H1 (cell line): ENCODE measurements around the gene LRCH3. TPM values are rescaled to one million over a fixed set of nuclear protein-coding genes. Genes with fewer than 3 reads are reported as not detected.
A peak's percentile ranks its signal among the peaks of the same experiment; 100 is the strongest.

Experiments
- CTCF ChIA-PET: fragments of 300-600 bp; sonication (Branson Sonifier 250); formaldehyde crosslinking; loops from one replicate; lab custom pipeline; 2021; ENCODE audit not compliant: partially characterized antibody; lab: Charles Lee
- POLR2A ChIA-PET: fragments of 300-600 bp; sonication (Branson Sonifier 250); formaldehyde crosslinking; loops from one replicate; lab custom pipeline; 2021; ENCODE audit warnings: inconsistent platforms; ENCODE audit not compliant: partially characterized antibody; lab: Charles Lee
- DNase-seq, 2 experiments: peaks; one replicate each; pipeline versions ENCODE4 v3.0.0 to v3.0.0-alpha.2; 2010 to 2022; ENCODE audit warnings: low spot score in 2 of 2, low read depth in 1 of 2, mixed read lengths in 1 of 2
- FAIRE-seq: peaks from 2 replicates; lab custom pipeline; 2011; peaks lifted over from hg19 to GRCh38; lab: Jason Lieb, UNC
- H2AFZ ChIP-seq: 2 replicates; pipeline ENCODE4 v1.8.1; 2012; ENCODE audit warnings: low read length, inconsistent platforms
- H2AK5ac ChIP-seq: 2 replicates; pipeline ENCODE4 v1.6.1; 2013; ENCODE audit warnings: low read depth, low read length
- H2BK120ac ChIP-seq: replicated peaks from 2 replicates; pipeline ENCODE3; 2013; ENCODE audit warnings: low read depth, low read length, inconsistent platforms
- H2BK12ac ChIP-seq: 2 replicates; pipeline ENCODE4 v1.6.1; 2013; ENCODE audit warnings: low read depth, low read length
- H2BK15ac ChIP-seq: 2 replicates; pipeline ENCODE4 v1.6.1; 2013; ENCODE audit warnings: low read length
- H2BK20ac ChIP-seq: 2 replicates; pipeline ENCODE4 v1.6.1; 2013; ENCODE audit warnings: low read length
- H2BK5ac ChIP-seq: 2 replicates; pipeline ENCODE4 v1.6.1; 2013; ENCODE audit warnings: low read depth, low read length
- H3K14ac ChIP-seq: 2 replicates; pipeline ENCODE4 v1.6.1; 2013; ENCODE audit warnings: inconsistent platforms; ENCODE audit not compliant: insufficient read length
- H3K18ac ChIP-seq: 2 replicates; pipeline ENCODE4 v1.6.1; 2013; ENCODE audit warnings: low read length; ENCODE audit errors: extremely low read depth
- H3K23ac ChIP-seq: 2 replicates; pipeline ENCODE4 v1.6.1; 2013; ENCODE audit warnings: inconsistent platforms; ENCODE audit not compliant: insufficient read length
- H3K23me2 ChIP-seq: 2 replicates; pipeline ENCODE4 v1.6.1; 2013; ENCODE audit warnings: low read depth, low read length
- H3K27ac ChIP-seq: 2 replicates; pipeline ENCODE4 v1.6.1; 2011; ENCODE audit warnings: low read depth, low read length, inconsistent platforms
- H3K27me3 ChIP-seq, 4 experiments: replicated peaks in 1 of 4; 1 replicate in 1 of 4; 2 replicates in 3 of 4; pipeline versions ENCODE4 v1.6.1 to v1.8.1; 2011 to 2013; ENCODE audit warnings: low read length in 3 of 4, mild to moderate bottlenecking in 3 of 4, inconsistent platforms in 2 of 4, mixed read lengths in 2 of 4, moderate library complexity in 1 of 4; ENCODE audit not compliant: control insufficient read depth in 3 of 4, insufficient read depth in 3 of 4; ENCODE audit errors: extremely low read depth in 1 of 4
- H3K36me3 ChIP-seq, 4 experiments: 2 replicates each; pipeline versions ENCODE4 v1.6.1 to v1.8.1; 2011 to 2013; ENCODE audit warnings: mild to moderate bottlenecking in 4 of 4, low read length in 3 of 4, moderate library complexity in 2 of 4, control low read depth in 1 of 4, inconsistent platforms in 1 of 4; ENCODE audit not compliant: insufficient read depth in 4 of 4, control insufficient read depth in 2 of 4
- H3K4ac ChIP-seq: replicated peaks from 2 replicates; pipeline ENCODE3; 2013; ENCODE audit warnings: low read length, low read depth, mixed read lengths, inconsistent platforms; ENCODE audit not compliant: insufficient read length
- H3K4me1 ChIP-seq, 4 experiments: replicated peaks in 1 of 4; 1 replicate in 1 of 4; 2 replicates in 3 of 4; pipeline versions ENCODE4 v1.6.1 to v1.8.1; 2011 to 2013; ENCODE audit warnings: low read length in 3 of 4, inconsistent platforms in 2 of 4, mixed read lengths in 1 of 4; ENCODE audit not compliant: insufficient read depth in 4 of 4, control insufficient read depth in 3 of 4
- H3K4me2 ChIP-seq, 2 experiments: 2 replicates each; pipeline versions ENCODE4 v1.6.1 to v1.8.1; 2011 to 2013; ENCODE audit warnings: low read depth in 2 of 2, low read length in 2 of 2, control low read depth in 1 of 2, inconsistent platforms in 1 of 2, mild to moderate bottlenecking in 1 of 2; ENCODE audit not compliant: insufficient read depth in 1 of 2
- H3K4me3 ChIP-seq, 4 experiments: fragments of 200-600, 300-600 bp in 1 of 4; sonication (generic), shearing (Covaris generic), sonication (Bioruptor Twin) in 1 of 4; 2 replicates each; pipeline versions ENCODE4 v1.5.1 to v1.8.1; 2011 to 2016; ENCODE audit warnings: low read length in 4 of 4, low read depth in 3 of 4, control low read depth in 2 of 4, inconsistent platforms in 2 of 4, mild to moderate bottlenecking in 2 of 4, mixed read lengths in 1 of 4, moderate library complexity in 1 of 4; ENCODE audit not compliant: insufficient read depth in 2 of 4; ENCODE audit errors: extremely low read depth in 1 of 4
- H3K56ac ChIP-seq: replicated peaks from 2 replicates; pipeline ENCODE3; 2013; ENCODE audit warnings: low read depth, mild to moderate bottlenecking, mixed read lengths, low read length, inconsistent platforms; ENCODE audit not compliant: insufficient read length
- H3K79me1 ChIP-seq: 2 replicates; pipeline ENCODE4 v1.6.1; 2013; ENCODE audit warnings: low read depth, low read length, control low read depth
- H3K79me2 ChIP-seq, 2 experiments: 2 replicates each; pipeline versions ENCODE4 v1.6.1 to v1.8.1; 2012 to 2013; ENCODE audit warnings: low read length in 2 of 2, mild to moderate bottlenecking in 2 of 2, inconsistent platforms in 1 of 2; ENCODE audit not compliant: insufficient read depth in 2 of 2, control insufficient read depth in 1 of 2
- H3K9ac ChIP-seq, 4 experiments: replicated peaks in 1 of 4; 1 replicate in 1 of 4; 2 replicates in 3 of 4; pipeline versions ENCODE4 v1.6.1 to v1.8.1; 2011 to 2013; ENCODE audit warnings: low read depth in 3 of 4, low read length in 3 of 4, control low read depth in 2 of 4, mild to moderate bottlenecking in 2 of 4, moderate library complexity in 2 of 4, inconsistent platforms in 1 of 4; ENCODE audit errors: extremely low read depth in 1 of 4
- H3K9me3 ChIP-seq, 2 experiments: 2 replicates each; pipeline versions ENCODE4 v1.6.1 to v1.8.1; 2012 to 2013; ENCODE audit warnings: mild to moderate bottlenecking in 2 of 2, moderate library complexity in 2 of 2, control low read depth in 1 of 2, inconsistent platforms in 1 of 2, low read depth in 1 of 2, low read length in 1 of 2, mixed read lengths in 1 of 2; ENCODE audit not compliant: insufficient read depth in 2 of 2
- H4K20me1 ChIP-seq, 2 experiments: replicated peaks in 1 of 2; 2 replicates each; pipeline versions ENCODE3 to v1.8.1; 2011 to 2013; ENCODE audit warnings: inconsistent platforms in 2 of 2, low read length in 2 of 2, mild to moderate bottlenecking in 1 of 2; ENCODE audit not compliant: insufficient read depth in 2 of 2, control insufficient read depth in 1 of 2
- H4K5ac ChIP-seq: 2 replicates; pipeline ENCODE4 v1.6.1; 2013; ENCODE audit warnings: low read length, low read depth, mixed read lengths, inconsistent platforms; ENCODE audit not compliant: insufficient read length
- H4K8ac ChIP-seq: 2 replicates; pipeline ENCODE4 v1.8.0; 2013; ENCODE audit warnings: mild to moderate bottlenecking, moderate library complexity, low read length, inconsistent platforms; ENCODE audit not compliant: insufficient read depth; ENCODE audit errors: extremely low read depth
- H4K91ac ChIP-seq: replicated peaks from 2 replicates; pipeline ENCODE3; 2013; ENCODE audit warnings: low read length, mixed read lengths, inconsistent platforms; ENCODE audit not compliant: insufficient read length
- CTCF ChIP-seq, 3 experiments: IDR thresholded peaks; 1 replicate in 2 of 3; 2 replicates in 1 of 3; pipeline versions ENCODE4 v1.5.1 to v1.6.1; 2011; ENCODE audit warnings: low read length in 3 of 3, mild to moderate bottlenecking in 3 of 3, inconsistent platforms in 2 of 3, low read depth in 1 of 3, moderate library complexity in 1 of 3; ENCODE audit not compliant: insufficient read depth in 1 of 3; ENCODE audit errors: control extremely low read depth in 1 of 3
- JUND ChIP-seq: IDR thresholded peaks from 2 replicates; pipeline ENCODE4 v1.6.1; 2011; ENCODE audit warnings: mild to moderate bottlenecking, improper control_type of control experiment, low read length
- RAD21 ChIP-seq, 2 experiments: IDR thresholded peaks in 1 of 2; conservative IDR thresholded peaks in 1 of 2; 2 replicates each; pipeline ENCODE4 v1.6.1; 2011; ENCODE audit warnings: low read depth in 2 of 2, low read length in 2 of 2, improper control_type of control experiment in 1 of 2, inconsistent platforms in 1 of 2, mild to moderate bottlenecking in 1 of 2, moderate library complexity in 1 of 2
- WGBS, 2 experiments: shearing (Covaris generic) in 1 of 2; methylation state at CpG; one replicate each; pipeline versions ENCODE4 v1.1.6 to v1.1.7; 2013 to 2015; ENCODE audit warnings: low lambda C conversion rate in 2 of 2, mixed read lengths in 2 of 2, inconsistent platforms in 1 of 2, low coverage in 1 of 2, missing lambda C conversion rate in 1 of 2; ENCODE audit not compliant: insufficient replicate concordance in 2 of 2, insufficient coverage in 1 of 2, insufficient read length in 1 of 2; ENCODE audit errors: extremely low coverage in 1 of 2, missing lambda C conversion rate in 1 of 2; 5-methylcytosine and 5-hydroxymethylcytosine counted together
- polyA plus RNA-seq, 7 experiments: library from polyadenylated mRNA; depleted of rRNA in 3 of 7; stranded (reverse) in 5 of 7; unstranded in 2 of 7; fragments of >200 nt in 5 of 7; fragments of 200-250 nt in 2 of 7; gene quantifications; 1 replicate in 5 of 7; 2 replicates in 1 of 7; 4 replicates in 1 of 7; pipeline versions ENCODE4 v1.2.1 to v1.2.3, GENCODE V29; 2011 to 2013; ENCODE audit warnings: missing spikeins in 2 of 7, mixed read lengths in 2 of 7
- total RNA-seq: library from RNA; stranded (reverse); fragmentation: NEBNext Ultra II Directional; extraction: Animal tissue kit (Norgen Biotek cat#: 25700); gene quantifications from 2 replicates; pipeline ENCODE4 v1.2.1, GENCODE V29; 2021

The LRCH3 gene
- total and polyA plus RNA-seq, 2 of the 8 experiments (the other 6 are each of a cell fraction or from before 2014, with no cell fraction given) = 58.4 to 66.0 TPM

GRCh38 chr3:197801891-197802778 lies 11.1 kb downstream of the LRCH3 start:
- H3K4me1 ChIP-seq = no peaks in the 10 kb centered on the region
- ChIA-PET POLR2A (interaction anchor here (1.1 to 1.9 kb wide), 2 partner anchors 11 to 27 kb away, joined by 3 to 7 read pairs; partner anchors contain the start of gene LRCH3), CTCF (interaction anchor here (0.8 to 3.3 kb wide), 12 partner anchors 8 to 204 kb away, joined by 3 to 18 read pairs (median 4); partner anchors contain the start of gene LRCH3)
- H4K91ac ChIP-seq = no peak overlapping the region
- H3K23me2 ChIP-seq = no peaks in the 10 kb centered on the region
- no peak overlapping the region for H3K9ac ChIP-seq
- no peak overlapping the region for H2BK20ac ChIP-seq
- H3K4ac ChIP-seq = no peak overlapping the region
- H3K56ac ChIP-seq = no peak overlapping the region
- FAIRE-seq = no peak
- peaks cover 0 to 5% of the 10 kb centered on the region in 2 experiments for H4K20me1 ChIP-seq
- no peak overlapping the region for H2AFZ ChIP-seq
- H3K36me3 ChIP-seq = no peaks in the 10 kb centered on the region
- DNase-seq = no peak
- H3K79me1 ChIP-seq = peaks cover 8% of the 10 kb centered on the region
- H3K23ac ChIP-seq = no peak overlapping the region
- no peak overlapping the region for H3K4me2 ChIP-seq
- H3K27ac ChIP-seq = no peak overlapping the region
- no peak overlapping the region for H3K4me3 ChIP-seq
- H3K9me3 ChIP-seq = no peaks in the 10 kb centered on the region
- TF ChIP-seq RAD21 (IDR thresholded peaks at IDR 0.05 in 1 of 2, conservative IDR thresholded peaks at IDR 0.05 in 1 of 2; ENCODE audit: low read depth in 2 of 2, low read length in 2 of 2) (peak; percentile 16 to 22; a peak in 2 of 4 replicates), JUND (no peak), CTCF (IDR thresholded peaks at IDR 0.05; ENCODE audit: control extremely low read depth in 1 of 3, insufficient read depth in 1 of 3, low read depth in 1 of 3, low read length in 3 of 3) (peak in 1 of 3 experiments; percentile 38; a peak in 2 of 4 replicates)
- H4K8ac ChIP-seq = no peak overlapping the region
- no peak overlapping the region for H2BK120ac ChIP-seq
- WGBS, 2 experiments = 81 to 100% methylated on average over 1 to 8 of the region's 8 CpGs
- no peak overlapping the region for H2BK15ac ChIP-seq
- no peak overlapping the region for H2AK5ac ChIP-seq
- no peak overlapping the region for H3K18ac ChIP-seq
- no peaks in the 10 kb centered on the region for H3K27me3 ChIP-seq
- H2BK12ac ChIP-seq = no peak overlapping the region
- no peak overlapping the region for H2BK5ac ChIP-seq
- H3K14ac ChIP-seq = no peak overlapping the region
- H3K79me2 ChIP-seq = peaks cover 6 to 90% of the 10 kb centered on the region in 2 experiments; a peak in 2 of 4 replicates
- H4K5ac ChIP-seq = no peak overlapping the region
